Stomach (tissue), 4 donors: ENCODE data around the gene LPA.

Experiments
- EP300 ChIP-seq: sonication (generic); formaldehyde crosslinking; IDR thresholded peaks from one replicate; pipeline ENCODE4 v1.6.1; 2017; ENCODE audit warnings: antibody characterized with exemption
- POLR2A ChIP-seq, 4 donors: fragments of 450-650 bp; IDR thresholded peaks; one replicate each; pipeline ENCODE4 v1.6.1; 2016; ENCODE audit warnings: antibody characterized with exemption in 4 of 4, control low read depth in 2 of 4, mild to moderate bottlenecking in 1 of 4, moderate library complexity in 1 of 4
- POLR2AphosphoS5 ChIP-seq, 3 donors: sonication (generic); formaldehyde crosslinking; IDR thresholded peaks; one replicate each; pipeline ENCODE4 v1.6.1; 2016; ENCODE audit warnings: antibody characterized with exemption in 3 of 3
- TF ChIP-seq, protein P1 (sequence below), 7 experiments: fragments of 450-650 bp in 4 of 7; fragments of 200-600 bp in 3 of 7; sonication (generic) in 3 of 7; IDR thresholded peaks; one replicate each; pipeline ENCODE4 v1.5.1; 2016 to 2019; ENCODE audit warnings: antibody characterized with exemption in 7 of 7, control low read depth in 2 of 7, mild to moderate bottlenecking in 1 of 7

DNA sequence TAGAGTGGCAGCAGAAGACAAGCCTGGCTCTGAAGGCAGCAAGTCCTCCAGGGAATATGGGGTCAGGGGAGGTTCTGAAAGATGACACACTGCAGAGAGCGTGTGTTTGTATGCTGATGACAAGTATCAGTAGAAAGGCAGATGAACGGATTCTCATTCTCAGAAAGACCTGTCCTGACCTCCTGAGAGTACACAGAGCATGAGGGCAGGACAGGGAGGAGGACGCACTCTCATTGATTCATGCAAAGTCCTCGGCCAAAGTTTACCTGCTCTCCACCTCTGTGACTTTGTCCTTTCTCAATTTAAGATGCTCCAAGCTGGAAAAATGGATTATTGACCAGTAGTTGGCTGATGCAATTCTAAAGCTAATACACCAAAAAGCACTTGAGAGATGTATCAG, 156.7 kb downstream of the LPA start:
- TF ChIP-seq, protein P1, sequence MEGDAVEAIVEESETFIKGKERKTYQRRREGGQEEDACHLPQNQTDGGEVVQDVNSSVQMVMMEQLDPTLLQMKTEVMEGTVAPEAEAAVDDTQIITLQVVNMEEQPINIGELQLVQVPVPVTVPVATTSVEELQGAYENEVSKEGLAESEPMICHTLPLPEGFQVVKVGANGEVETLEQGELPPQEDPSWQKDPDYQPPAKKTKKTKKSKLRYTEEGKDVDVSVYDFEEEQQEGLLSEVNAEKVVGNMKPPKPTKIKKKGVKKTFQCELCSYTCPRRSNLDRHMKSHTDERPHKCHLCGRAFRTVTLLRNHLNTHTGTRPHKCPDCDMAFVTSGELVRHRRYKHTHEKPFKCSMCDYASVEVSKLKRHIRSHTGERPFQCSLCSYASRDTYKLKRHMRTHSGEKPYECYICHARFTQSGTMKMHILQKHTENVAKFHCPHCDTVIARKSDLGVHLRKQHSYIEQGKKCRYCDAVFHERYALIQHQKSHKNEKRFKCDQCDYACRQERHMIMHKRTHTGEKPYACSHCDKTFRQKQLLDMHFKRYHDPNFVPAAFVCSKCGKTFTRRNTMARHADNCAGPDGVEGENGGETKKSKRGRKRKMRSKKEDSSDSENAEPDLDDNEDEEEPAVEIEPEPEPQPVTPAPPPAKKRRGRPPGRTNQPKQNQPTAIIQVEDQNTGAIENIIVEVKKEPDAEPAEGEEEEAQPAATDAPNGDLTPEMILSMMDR (IDR thresholded peaks at IDR 0.05): no peak
- no peak for TF ChIP-seq POLR2A (IDR thresholded peaks at IDR 0.05)
- TF ChIP-seq EP300: no peak
- no peak for TF ChIP-seq POLR2AphosphoS5 (IDR thresholded peaks at IDR 0.05)
